HG03342 (cell line): ENCODE data around the gene TGFB2.
A peak's percentile ranks its signal among the peaks of the same experiment; 100 is the strongest.

Experiments used
- ATAC-seq: cut with Tn5 transposase; IDR thresholded peaks from one replicate; pipeline ENCODE4 v1.9.1; 2021; ENCODE audit warnings: mild to moderate bottlenecking, moderate library complexity; ENCODE audit not compliant: unreplicated experiment

TGFB2 gene

DNA sequence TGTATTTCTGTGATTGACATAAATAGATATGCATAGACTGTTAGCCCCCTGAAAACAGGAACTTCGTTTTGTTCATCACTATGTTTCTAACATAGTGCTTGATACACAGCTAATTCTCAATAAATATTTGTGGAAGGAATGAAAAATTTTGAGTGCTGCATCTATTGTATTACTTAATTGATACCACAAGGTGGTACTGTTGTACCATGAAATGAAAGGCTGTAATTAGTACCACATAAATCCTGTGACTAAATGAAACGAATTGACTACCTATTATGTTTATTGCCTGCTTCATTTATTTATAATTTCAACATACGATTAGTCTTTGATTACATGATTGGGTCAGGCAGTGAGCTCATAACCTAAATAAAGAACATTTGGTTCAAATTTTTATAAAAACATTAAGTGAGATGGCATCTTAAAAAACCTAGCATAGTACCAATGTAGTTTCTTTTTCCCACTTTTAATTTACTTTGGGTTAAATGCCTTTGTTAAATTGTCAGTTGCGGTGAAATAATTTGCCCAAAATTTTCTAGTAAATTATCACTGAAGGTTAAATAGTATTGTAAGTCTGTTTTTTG lies 15.0 kb upstream of the TGFB2 start:
- peak; percentile 73 for ATAC-seq

DNA sequence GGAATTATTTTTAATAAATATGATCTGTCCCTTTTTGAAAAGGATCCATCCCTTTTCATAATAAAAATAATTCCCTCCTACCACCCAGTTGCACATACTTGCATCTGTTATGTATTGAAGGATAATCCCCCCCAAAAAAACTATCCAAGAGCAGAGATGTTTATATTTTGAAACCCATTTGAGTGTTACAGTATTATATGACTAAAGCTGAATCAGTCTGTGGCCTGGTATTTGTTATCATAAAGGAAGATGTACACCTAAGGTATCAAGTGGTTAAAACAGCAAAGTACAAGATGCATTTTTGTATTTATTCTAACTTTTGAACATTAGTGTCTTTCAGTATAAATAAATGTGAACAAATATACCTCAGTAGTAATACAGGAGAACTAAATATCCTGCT lies 12.7 kb upstream of the TGFB2 start:
- no peak for ATAC-seq

- no peak for ATAC-seq
These were observed 8.8 kb upstream of the TGFB2 start for GRCh38 chr1:218336328-218336727.

DNA sequence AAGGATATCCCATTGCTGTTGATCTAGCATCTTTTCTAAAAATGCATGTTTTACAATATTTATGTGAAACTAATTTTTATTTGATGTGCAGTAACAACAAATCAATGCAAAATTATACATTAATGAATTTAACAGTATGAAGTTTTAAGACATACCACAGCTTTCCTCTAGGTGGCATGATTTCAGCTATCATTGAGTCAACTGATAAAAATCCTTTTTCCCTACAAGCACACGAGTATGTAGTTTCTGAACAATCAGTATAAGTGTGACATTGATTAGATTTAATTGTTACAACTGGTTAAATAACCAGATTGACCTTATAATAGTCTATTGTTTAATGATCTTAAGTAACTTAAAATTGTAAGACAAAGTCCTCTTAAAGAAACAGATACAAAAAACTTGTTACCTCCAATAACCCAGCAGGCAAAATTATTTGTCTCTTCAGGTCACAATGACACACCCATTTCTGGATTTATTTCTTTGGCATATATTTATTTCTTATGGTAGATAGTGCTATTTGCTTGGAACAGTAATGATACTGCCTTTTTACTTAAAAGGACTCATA lies 5.8 kb upstream of the TGFB2 start:
- ATAC-seq, result peak; percentile 77

DNA sequence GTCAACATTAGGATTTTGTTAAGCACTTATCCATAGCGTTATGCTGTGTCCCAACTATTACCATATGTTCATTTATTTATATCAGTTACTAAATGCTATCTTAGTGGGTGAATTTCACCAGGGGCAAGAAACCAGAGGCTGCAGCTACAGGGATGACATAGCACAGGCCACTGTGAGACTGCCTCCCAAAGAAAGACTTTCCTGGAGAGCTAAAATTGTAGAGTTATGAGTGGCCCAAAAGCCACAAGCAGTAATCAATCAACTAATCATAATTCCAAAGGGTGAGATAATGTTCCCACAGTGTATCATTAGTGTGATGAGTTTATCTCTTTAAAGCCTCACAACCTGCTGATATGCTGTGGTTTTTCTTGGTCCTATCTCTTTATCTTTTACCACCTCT lies 3.8 kb upstream of the TGFB2 start:
- ATAC-seq, result no peak

DNA sequence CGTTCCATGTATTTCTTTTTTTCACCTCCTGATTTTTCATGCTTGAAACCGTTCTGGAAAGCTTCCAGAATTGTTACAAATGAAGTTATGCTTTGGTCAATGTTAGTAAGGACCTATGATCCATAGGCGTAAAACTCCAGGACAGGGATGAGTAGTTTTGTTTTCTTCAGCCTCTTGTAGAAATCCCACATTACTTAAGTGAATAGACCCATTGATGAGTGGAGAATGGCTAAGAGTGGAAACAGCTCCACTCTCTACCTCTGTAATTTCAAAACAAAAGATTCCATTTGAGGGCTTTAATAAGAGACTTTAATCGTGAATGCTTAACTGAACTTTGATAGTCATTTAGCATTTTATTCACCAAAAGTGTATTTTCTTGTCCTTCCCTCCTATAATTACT lies 3.0 kb upstream of the TGFB2 start:
- no peak for ATAC-seq

DNA sequence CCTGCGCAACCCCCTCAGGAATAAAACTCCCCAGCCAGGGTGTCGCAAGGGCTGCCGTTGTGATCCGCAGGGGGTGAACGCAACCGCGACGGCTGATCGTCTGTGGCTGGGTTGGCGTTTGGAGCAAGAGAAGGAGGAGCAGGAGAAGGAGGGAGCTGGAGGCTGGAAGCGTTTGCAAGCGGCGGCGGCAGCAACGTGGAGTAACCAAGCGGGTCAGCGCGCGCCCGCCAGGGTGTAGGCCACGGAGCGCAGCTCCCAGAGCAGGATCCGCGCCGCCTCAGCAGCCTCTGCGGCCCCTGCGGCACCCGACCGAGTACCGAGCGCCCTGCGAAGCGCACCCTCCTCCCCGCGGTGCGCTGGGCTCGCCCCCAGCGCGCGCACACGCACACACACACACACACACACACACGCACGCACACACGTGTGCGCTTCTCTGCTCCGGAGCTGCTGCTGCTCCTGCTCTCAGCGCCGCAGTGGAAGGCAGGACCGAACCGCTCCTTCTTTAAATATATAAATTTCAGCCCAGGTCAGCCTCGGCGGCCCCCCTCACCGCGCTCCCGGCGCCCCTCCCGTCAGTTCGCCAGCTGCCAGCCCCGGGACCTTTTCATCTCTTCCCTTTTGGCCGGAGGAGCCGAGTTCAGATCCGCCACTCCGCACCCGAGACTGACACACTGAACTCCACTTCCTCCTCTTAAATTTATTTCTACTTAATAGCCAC lies 696 bp downstream of the TGFB2 start:
- ATAC-seq, result peak; percentile 61

DNA sequence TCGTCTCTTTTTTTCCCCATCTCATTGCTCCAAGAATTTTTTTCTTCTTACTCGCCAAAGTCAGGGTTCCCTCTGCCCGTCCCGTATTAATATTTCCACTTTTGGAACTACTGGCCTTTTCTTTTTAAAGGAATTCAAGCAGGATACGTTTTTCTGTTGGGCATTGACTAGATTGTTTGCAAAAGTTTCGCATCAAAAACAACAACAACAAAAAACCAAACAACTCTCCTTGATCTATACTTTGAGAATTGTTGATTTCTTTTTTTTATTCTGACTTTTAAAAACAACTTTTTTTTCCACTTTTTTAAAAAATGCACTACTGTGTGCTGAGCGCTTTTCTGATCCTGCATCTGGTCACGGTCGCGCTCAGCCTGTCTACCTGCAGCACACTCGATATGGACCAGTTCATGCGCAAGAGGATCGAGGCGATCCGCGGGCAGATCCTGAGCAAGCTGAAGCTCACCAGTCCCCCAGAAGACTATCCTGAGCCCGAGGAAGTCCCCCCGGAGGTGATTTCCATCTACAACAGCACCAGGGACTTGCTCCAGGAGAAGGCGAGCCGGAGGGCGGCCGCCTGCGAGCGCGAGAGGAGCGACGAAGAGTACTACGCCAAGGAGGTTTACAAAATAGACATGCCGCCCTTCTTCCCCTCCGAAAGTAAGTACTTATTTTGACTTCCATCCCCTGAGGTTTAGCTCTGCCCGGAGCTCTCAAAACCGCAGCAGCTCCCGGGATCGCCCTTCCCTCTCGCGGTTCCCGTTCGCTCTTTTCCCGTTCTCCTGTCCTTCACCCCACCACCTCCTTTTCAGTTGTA lies 1.5 kb downstream of the TGFB2 start:
- no peak for ATAC-seq

DNA sequence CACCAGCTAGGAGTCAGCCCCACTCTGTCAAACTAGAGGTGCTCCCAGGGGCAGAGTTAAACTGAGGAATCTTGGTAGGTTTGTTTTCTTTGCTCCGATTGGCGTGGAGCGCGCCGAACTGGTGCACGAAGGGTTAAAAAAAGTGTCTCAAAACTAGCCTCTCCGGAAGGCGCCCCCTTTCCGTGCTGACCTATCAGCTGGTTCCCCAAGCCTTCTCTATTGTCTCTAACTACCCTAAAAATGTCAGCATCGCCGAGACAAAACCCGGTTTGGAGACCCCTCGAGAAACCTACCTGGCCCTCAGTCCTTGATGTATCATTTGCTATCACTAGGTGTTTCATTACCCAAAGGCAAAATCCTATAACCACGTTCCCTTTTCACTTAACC lies 2.2 kb downstream of the TGFB2 start:
- no peak for ATAC-seq

GRCh38 chr1:218347723-218348627 lies 2.8 kb downstream of the TGFB2 start:
- ATAC-seq, result no peak

DNA sequence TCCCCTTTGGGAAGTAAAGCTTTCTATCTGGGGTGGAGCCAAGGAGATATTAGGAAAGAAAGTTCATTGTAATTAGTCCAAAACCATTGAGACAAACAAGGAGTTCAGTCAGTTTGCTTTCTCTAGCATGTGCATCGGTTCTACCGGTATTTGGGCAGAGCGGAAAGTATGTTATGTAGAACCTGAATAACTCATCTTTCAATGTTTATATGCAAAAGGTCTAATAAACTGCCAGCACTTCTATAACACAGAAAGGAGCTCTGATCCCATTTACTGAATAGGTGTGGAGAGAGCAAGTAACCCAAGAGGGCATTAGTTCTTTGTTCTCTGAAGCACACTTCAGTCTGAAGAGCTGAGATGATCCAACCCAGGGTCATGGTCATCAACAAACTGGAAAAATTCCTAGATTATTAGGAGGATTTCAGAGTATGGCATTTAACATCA lies 3.5 kb downstream of the TGFB2 start:
- no peak for ATAC-seq

- ATAC-seq, result no peak
These were observed 4.4 kb downstream of the TGFB2 start for GRCh38 chr1:218349348-218350034.

- ATAC-seq, result no peak
These were observed 4.9 kb downstream of the TGFB2 start for GRCh38 chr1:218350035-218350525.

DNA sequence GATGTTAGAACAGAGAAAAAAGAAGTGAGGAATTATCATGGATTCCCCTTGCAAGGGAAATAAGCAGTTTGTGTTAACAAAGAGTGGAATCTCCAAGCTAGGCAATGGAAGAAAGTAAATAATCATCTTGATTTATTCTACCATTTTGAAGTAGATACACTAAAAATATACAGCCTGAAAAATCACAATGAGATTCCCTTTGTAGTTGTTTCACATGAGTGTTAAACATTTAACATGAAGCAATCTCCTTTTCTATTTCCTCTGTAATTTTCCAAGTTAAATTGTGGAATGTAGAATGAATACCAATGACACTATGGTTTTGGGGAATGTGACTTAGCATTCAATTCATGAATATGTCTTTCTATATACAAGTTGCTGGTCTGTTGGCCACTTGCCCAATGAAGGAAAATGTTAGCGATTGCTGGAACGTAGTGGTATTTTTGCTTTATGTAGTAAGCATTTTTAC lies 5.7 kb downstream of the TGFB2 start:
- no peak for ATAC-seq

DNA sequence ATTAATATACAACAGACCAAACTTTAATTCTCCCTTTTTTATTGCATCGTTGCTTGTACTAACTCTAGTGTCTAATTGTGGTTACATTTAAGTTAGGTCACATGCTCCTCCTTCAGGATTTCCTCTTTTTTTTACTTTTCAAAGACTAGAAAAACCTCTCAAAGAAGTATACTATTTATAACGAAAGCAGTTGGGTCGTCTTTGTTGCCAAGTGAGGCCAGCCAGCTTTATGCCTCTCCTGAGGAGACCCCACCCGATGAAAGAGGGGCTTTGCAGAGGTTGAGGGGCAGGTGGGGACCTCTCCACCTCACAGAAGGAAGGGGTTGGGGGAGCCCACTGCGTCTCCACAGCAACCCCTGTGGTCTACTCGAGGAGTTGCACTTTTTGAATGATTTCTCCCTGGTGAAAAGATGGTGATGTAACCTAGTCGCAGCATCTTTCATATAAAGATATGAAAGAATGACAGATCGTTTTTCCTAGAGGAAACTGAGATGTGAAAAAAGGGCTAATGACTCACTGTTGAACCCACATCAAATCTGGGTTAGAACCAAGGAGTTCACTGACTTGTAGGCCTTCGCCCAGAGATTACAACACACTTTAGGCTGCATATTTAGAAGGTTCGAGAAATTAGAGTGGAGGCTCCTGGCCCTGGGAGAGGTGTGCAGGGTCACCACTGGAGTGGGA lies 6.4 kb downstream of the TGFB2 start:
- ATAC-seq, result peak; percentile 83

GRCh38 chr1:218352075-218352438 lies 6.9 kb downstream of the TGFB2 start:
- no peak for ATAC-seq

GRCh38 chr1:218353656-218354055 lies 8.5 kb downstream of the TGFB2 start:
- ATAC-seq, result no peak

DNA sequence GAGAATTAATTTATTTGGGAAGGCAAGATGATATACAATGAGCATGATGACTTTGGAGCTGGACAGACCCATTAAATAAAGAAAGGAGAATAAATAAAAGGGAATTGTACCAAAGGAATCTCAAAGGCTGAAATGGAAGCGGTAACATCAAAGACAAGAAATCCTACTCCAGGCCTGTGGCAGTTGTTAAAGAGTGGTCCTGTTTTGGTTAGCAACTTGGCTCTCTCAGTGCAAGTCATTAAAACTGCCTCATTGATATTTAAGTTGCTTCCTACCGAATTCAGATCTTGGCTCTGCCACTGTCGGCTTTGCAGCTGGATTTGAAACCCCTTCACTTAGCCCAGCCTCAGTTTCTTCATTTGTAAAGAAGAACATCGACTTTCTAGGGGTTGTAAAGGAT lies 10.1 kb downstream of the TGFB2 start:
- ATAC-seq, result no peak

GRCh38 chr1:218357211-218357892 lies 12.2 kb downstream of the TGFB2 start:
- ATAC-seq, result no peak
